GM19455 (cell line): Measurements from ENCODE around the gene ZBTB49.
"Not testable (repeated sequence)": the region's sequence is repeated elsewhere in the genome, so short reads cannot be mapped to it uniquely, and the experiment has no call there.

Source experiments
- ATAC-seq: cut with Tn5 transposase; IDR thresholded peaks from one replicate; pipeline ENCODE4 v1.9.1; 2021; ENCODE audit not compliant: unreplicated experiment

The ZBTB49 gene

GRCh38 chr4:4289941-4290850 is at the start of gene ZBTB49, which contains the start of gene LYAR:
Gene ZBTB49 (plus strand): TSS chr4:4290251. CDS start chr4:4299946, 9,695 bp downstream.
Gene LYAR (minus strand): TSS chr4:4290154. CDS start chr4:4283742, 6,412 bp downstream.
- ATAC-seq: peak; percentile 74

GRCh38 chr4:4245172-4245571 is 44.9 kb upstream of the ZBTB49 start:
- ATAC-seq: no peak

GRCh38 chr4:4247696-4248028 is 42.4 kb upstream of the ZBTB49 start:
- peak; percentile 43 for ATAC-seq

- peak; percentile 97 for ATAC-seq
These were observed 41.8 kb upstream of the ZBTB49 start, which contains the start of gene TMEM128 for GRCh38 chr4:4248029-4248884. Gene TMEM128 (minus strand): TSS chr4:4248223. CDS start chr4:4248202, 21 bp downstream.

- ATAC-seq: no peak
These were observed 41.2 kb upstream of the ZBTB49 start for GRCh38 chr4:4248885-4249203.

- ATAC-seq: not testable (repeated sequence)
These were observed 40.7 kb upstream of the ZBTB49 start for GRCh38 chr4:4249342-4249741.

- ATAC-seq: no peak
These were observed 40.2 kb upstream of the ZBTB49 start for GRCh38 chr4:4249866-4250265.

- no peak for ATAC-seq
These were observed 35.9 kb upstream of the ZBTB49 start for GRCh38 chr4:4254199-4254598.

- no peak for ATAC-seq
These were observed 35.4 kb upstream of the ZBTB49 start for GRCh38 chr4:4254666-4255065.

- ATAC-seq: no peak
These were observed 33.3 kb upstream of the ZBTB49 start for GRCh38 chr4:4256799-4257198.

- not testable (repeated sequence) for ATAC-seq
These were observed 32.3 kb upstream of the ZBTB49 start for GRCh38 chr4:4257705-4258104.

GRCh38 chr4:4259484-4260100 is 30.5 kb upstream of the ZBTB49 start:
- no peak for ATAC-seq

GRCh38 chr4:4260185-4260751 is 29.8 kb upstream of the ZBTB49 start:
- no peak for ATAC-seq

- no peak for ATAC-seq
These were observed 22.1 kb upstream of the ZBTB49 start for GRCh38 chr4:4267981-4268380.

- no peak for ATAC-seq
These were observed 21.3 kb upstream of the ZBTB49 start for GRCh38 chr4:4268776-4269175.

- ATAC-seq: no peak
These were observed 20.7 kb upstream of the ZBTB49 start for GRCh38 chr4:4269331-4269731.

GRCh38 chr4:4269856-4270255 is 20.2 kb upstream of the ZBTB49 start:
- ATAC-seq: no peak

GRCh38 chr4:4270529-4270928 is 19.5 kb upstream of the ZBTB49 start:
- no peak for ATAC-seq

- no peak for ATAC-seq
These were observed 18.1 kb upstream of the ZBTB49 start for GRCh38 chr4:4271912-4272311.

GRCh38 chr4:4274226-4274625 is 15.8 kb upstream of the ZBTB49 start:
- ATAC-seq: no peak

- no peak for ATAC-seq
These were observed 12.5 kb upstream of the ZBTB49 start for GRCh38 chr4:4277531-4277930.
